AG10803 (cell line): ENCODE data around the gene HAO2.
"Not testable (repeated sequence)": the region's sequence is repeated elsewhere in the genome, so short reads cannot be mapped to it uniquely, and the experiment has no call there.

Source experiments
- DNase-seq: peaks from one replicate; pipeline ENCODE4 v3.0.0; 2010; ENCODE audit warnings: low read depth
- H3K4me3 ChIP-seq: 2 replicates; pipeline ENCODE4 v1.5.1; 2011; ENCODE audit warnings: mild to moderate bottlenecking, low read length, control low read depth
- TF ChIP-seq, protein P1 (sequence below): conservative IDR thresholded peaks from 2 replicates; pipeline ENCODE4 v1.5.1; 2011; ENCODE audit warnings: mild to moderate bottlenecking, low read length, control low read depth, inconsistent platforms

Gene HAO2

DNA sequence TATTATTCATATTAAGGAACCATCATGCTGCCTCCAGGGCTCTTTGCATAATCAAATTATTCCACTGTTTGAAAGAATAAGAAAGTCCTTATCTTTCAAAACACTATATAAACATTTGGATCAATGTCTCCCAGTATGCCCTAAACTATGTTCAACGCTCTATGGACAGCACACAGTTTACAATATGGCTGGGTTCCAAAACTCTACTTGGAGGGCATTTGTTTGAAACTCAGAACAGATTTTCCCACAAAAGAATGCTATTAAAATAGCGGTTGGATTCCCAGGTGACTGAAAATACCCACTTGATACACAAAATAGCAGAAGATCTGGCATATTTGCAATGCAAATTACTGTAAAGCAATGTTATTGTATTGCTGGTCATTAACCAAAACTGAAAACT is 3.2 kb downstream of the HAO2 start:
- DNase-seq: no peak
- TF ChIP-seq, protein P1, sequence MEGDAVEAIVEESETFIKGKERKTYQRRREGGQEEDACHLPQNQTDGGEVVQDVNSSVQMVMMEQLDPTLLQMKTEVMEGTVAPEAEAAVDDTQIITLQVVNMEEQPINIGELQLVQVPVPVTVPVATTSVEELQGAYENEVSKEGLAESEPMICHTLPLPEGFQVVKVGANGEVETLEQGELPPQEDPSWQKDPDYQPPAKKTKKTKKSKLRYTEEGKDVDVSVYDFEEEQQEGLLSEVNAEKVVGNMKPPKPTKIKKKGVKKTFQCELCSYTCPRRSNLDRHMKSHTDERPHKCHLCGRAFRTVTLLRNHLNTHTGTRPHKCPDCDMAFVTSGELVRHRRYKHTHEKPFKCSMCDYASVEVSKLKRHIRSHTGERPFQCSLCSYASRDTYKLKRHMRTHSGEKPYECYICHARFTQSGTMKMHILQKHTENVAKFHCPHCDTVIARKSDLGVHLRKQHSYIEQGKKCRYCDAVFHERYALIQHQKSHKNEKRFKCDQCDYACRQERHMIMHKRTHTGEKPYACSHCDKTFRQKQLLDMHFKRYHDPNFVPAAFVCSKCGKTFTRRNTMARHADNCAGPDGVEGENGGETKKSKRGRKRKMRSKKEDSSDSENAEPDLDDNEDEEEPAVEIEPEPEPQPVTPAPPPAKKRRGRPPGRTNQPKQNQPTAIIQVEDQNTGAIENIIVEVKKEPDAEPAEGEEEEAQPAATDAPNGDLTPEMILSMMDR: no peak
- no peak overlapping the region for H3K4me3 ChIP-seq

DNA sequence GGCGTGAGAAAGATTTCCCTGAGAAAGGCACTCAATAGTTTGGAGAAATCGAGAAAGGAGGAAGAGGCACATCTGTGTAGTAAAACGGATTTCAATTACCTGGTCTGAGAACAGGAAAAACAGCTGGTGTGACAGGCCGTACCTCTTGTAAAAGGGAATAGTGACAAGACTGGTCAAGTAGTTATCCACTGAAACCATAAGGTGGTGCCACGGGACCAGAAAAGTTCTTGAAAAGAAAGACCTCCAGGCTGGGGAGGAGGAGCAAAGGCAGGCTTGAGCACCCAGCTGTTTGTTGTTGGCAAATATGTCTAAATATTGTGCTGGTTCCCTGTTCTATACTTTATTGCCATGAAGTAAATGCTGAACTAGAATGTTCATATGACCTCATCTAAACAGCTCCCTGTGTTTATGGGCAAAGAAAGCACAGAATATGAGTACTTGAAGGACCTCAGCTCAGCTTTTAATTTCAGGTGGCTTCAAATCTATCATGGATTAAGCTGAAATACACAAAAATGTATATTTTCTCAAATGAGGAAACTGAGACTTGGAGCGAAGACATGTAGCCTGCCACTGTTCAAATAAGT is 4.0 kb downstream of the HAO2 start:
- DNase-seq: peak; percentile 39

DNA sequence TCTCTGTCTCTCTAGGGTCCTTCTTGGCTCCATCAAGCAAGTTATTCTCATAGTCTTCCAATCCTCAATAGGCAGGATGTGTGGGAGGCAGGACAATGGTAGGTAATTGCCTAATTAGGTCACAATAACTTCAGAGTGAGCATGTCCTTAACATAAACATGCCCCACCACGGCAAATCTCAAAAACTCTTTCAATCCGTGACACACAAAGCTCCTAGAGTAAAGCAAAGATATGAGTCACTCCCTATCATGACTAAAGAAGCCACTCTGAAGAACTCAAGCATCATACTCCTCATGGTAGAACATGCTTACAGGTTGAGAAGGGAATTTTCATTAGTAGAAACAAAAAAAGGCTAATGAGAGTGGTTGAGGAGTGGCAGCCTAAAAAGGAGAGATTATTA is 4.9 kb downstream of the HAO2 start:
- TF ChIP-seq, protein P1: no peak
- DNase-seq: no peak

More for the DNA sequence above, 4.0 kb downstream of the HAO2 start:
- H3K4me3 ChIP-seq: no peak overlapping the region
- TF ChIP-seq, protein P1: peak; percentile 34

DNA sequence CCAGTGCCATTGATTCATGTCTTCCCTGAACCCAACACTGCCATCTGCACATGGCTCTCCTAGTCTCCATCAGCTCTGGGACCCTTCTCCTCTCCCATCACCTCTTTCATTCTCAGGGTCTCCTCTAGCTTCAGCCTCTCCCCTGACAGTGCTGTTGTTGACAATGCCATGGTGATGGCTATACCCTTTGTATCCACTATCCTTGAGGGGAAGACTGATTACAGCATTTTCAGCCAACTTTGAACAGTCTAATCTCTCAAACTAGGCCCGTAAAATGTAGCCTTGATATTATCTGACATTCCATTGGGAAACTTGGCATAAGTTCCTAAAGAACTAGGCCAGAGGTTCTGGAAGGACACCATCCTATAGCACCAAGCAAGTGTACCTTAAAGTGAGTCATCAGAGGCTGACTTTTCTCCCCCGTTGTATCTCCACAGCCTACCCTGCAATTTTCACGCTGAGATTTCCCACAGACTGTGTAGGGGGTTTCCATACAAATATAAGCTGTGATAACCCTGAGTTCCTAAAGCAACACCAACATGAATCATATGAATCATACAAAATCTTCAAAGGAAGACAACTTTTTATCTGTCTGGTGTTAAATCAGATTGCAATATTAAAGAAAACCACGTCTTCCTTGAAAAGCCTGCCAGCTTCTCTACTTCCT is 5.8 kb downstream of the HAO2 start:
- DNase-seq: no peak
- TF ChIP-seq, protein P1: no peak
- H3K4me3 ChIP-seq: no peak overlapping the region

More for the DNA sequence above, 4.9 kb downstream of the HAO2 start:
- H3K4me3 ChIP-seq: no peak overlapping the region

DNA sequence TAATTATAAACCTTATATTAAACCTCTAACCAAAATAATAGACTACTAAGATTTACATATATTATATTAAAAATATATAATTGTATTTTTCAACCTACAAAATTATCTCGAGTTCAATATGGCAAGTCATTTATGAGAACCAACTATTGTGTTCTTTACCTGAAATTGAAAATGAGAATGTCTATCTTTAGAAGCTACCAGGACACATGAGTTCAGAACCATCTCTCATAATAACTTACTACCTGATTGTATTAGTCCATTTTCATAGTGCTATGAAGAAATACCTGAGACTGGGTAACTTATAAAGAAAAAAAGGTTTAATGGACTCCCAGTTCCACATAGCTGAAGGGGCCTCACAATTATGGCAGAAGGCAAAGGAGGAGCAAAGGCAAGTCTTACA is 6.8 kb downstream of the HAO2 start:
- DNase-seq: no peak
- TF ChIP-seq, protein P1: no peak
- H3K4me3 ChIP-seq: no peak overlapping the region

DNA sequence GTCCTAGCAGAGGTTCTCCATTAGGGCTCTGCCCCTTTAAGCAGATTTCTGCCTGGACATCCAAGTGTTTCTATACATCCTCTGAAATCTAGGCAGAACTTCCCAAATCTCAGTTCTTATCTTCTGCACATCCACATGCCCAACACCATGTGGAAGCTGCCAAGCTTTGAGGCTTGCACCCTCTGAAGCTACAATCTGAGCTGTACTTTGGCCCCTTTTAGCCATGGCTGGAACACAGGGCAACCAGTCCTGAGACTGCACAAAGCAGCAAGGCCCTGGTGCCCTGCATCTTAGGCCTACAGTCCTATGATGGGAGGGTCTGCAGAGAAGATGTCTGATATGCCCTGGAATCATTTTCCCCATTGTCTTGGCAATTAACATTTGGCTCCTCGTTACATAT is 8.0 kb downstream of the HAO2 start:
- no peak for DNase-seq
- no peak overlapping the region for H3K4me3 ChIP-seq
- TF ChIP-seq, protein P1: no peak

DNA sequence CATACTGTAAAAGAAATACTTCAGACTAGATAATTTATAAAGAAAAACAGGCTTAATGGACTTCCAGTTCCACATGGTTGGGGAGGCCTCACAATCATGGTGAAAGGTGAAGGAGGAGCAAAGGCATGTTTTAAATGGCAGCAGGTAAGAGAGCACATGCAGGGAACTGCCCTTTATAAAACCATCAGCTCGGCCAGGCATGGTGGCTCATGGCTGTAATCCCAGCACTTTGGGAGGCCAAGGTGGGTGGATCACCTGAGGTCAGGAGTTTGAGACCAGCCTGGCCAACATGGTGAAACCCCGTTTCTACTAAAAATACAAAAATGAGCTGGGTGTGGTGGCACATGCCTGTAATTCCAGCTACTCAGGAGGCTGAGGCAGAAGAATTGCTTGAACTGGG is 9.0 kb downstream of the HAO2 start:
- not testable (repeated sequence) for DNase-seq, H3K4me3 ChIP-seq
